ENCODE results near the gene METTL2B.

GRCh38 chr7:128431221-128431620 lies 45.3 kb upstream of the METTL2B start:
- TF ChIP-seq CTCF (IDR thresholded peaks at IDR 0.05; ENCODE audit: control extremely low read depth in 1 of 3, insufficient read depth in 1 of 3, low read depth in 1 of 3, low read length in 3 of 3) (no peak), GABPA (IDR thresholded peaks at IDR 0.05; ENCODE audit: borderline replicate concordance, insufficient read depth, low read length) (no peak), SIN3A (conservative IDR thresholded peaks at IDR 0.05 in 1 of 2, IDR thresholded peaks at IDR 0.05 in 1 of 2; ENCODE audit: low read depth in 1 of 2, low read length in 2 of 2) (no peak)
